GM12875 (cell line): ENCODE results near the gene ENDOU.

Experiments used
- H3K4me3 ChIP-seq: one replicate; pipeline ENCODE4 v1.5.1; 2011; ENCODE audit warnings: low read depth, low read length, control low read depth
- CTCF ChIP-seq: IDR thresholded peaks from 2 replicates; pipeline ENCODE4 v1.5.1; 2011; ENCODE audit warnings: low read depth, mild to moderate bottlenecking, control low read depth, inconsistent platforms, low read length, moderate library complexity, borderline replicate concordance; ENCODE audit not compliant: insufficient read depth

The ENDOU gene

GRCh38 chr12:47712171-47712570, 13.1 kb downstream of the ENDOU start:
- TF ChIP-seq CTCF: no peak
- H3K4me3 ChIP-seq: no peak overlapping the region

GRCh38 chr12:47711448-47711847, 13.8 kb downstream of the ENDOU start:
- no peak for TF ChIP-seq CTCF

GRCh38 chr12:47710278-47710677, 15.0 kb downstream of the ENDOU start:
- H3K4me3 ChIP-seq: no peak overlapping the region
- TF ChIP-seq CTCF: no peak

More at GRCh38 chr12:47711448-47711847, 13.8 kb downstream of the ENDOU start:
- no peak overlapping the region for H3K4me3 ChIP-seq

- H3K4me3 ChIP-seq: no peak overlapping the region
- no peak for TF ChIP-seq CTCF
Measured at GRCh38 chr12:47709671-47710070, 15.6 kb downstream of the ENDOU start.

GRCh38 chr12:47709237-47709636, 16.1 kb downstream of the ENDOU start:
- no peak overlapping the region for H3K4me3 ChIP-seq
- TF ChIP-seq CTCF: no peak

GRCh38 chr12:47707905-47708543, 17.3 kb downstream of the ENDOU start:
- no peak for TF ChIP-seq CTCF
- no peak overlapping the region for H3K4me3 ChIP-seq

- no peak overlapping the region for H3K4me3 ChIP-seq
- TF ChIP-seq CTCF: no peak
Measured at GRCh38 chr12:47707355-47707754, 17.9 kb downstream of the ENDOU start.
